COLO829 (cell line): ENCODE measurements around the gene SBSN.

Experiments
- DNase-seq: peaks from one replicate; pipeline ENCODE4 v3.0.0; 2012; ENCODE audit warnings: low spot score

The SBSN gene

GRCh38 chr19:35555301-35556005 is 27.3 kb upstream of the SBSN start:
- no peak for DNase-seq

GRCh38 chr19:35554076-35554475 is 26.0 kb upstream of the SBSN start:
- DNase-seq, result no peak

DNA sequence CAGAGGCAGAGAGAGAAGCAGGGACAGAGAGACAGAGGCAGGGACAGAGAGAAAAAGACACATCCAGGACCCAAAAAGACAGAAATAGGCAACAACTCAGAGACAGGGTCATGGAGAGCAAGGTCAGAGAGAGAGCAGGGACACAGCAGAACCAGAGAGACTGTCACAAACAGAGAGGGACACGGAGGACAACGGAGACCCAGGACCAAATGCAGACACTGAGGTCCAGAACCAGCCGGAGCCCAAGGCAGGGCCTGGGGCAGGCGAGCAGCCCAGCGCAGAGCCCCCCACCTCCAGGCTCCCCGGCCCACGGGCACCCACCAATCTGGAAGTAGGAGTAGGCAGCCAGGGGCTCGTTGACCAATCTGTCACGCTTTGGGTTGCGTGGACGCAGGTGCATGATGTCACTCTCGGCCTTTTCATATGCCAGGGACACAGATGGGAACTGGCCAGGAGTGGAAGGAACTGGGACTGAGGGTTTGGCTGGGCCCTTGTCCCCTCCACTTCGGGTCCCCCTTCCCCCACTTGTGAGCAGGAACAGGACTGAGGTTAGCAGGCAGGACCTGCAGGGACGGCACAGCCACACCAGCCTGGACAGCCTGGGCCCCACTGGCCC is 25.4 kb upstream of the SBSN start:
- DNase-seq, result no peak

GRCh38 chr19:35552534-35553384 is 24.6 kb upstream of the SBSN start:
- no peak for DNase-seq

- DNase-seq, result no peak
Observed at GRCh38 chr19:35551091-35551810, 23.1 kb upstream of the SBSN start.

GRCh38 chr19:35549879-35550523 is 21.9 kb upstream of the SBSN start:
- DNase-seq, result no peak

- DNase-seq, result peak; percentile 75
Observed at GRCh38 chr19:35549174-35549788, 21.2 kb upstream of the SBSN start.

GRCh38 chr19:35546532-35546931 is 18.4 kb upstream of the SBSN start:
- DNase-seq, result no peak

GRCh38 chr19:35545855-35546381 is 17.8 kb upstream of the SBSN start:
- DNase-seq, result no peak

- DNase-seq, result peak; percentile 95
Observed at GRCh38 chr19:35545001-35545854, 17.1 kb upstream of the SBSN start, which contains the start of gene TMEM147. TSS of gene TMEM147 (plus strand) at chr19:35545626. CDS start at chr19:35545740, 114 bp downstream.

DNA sequence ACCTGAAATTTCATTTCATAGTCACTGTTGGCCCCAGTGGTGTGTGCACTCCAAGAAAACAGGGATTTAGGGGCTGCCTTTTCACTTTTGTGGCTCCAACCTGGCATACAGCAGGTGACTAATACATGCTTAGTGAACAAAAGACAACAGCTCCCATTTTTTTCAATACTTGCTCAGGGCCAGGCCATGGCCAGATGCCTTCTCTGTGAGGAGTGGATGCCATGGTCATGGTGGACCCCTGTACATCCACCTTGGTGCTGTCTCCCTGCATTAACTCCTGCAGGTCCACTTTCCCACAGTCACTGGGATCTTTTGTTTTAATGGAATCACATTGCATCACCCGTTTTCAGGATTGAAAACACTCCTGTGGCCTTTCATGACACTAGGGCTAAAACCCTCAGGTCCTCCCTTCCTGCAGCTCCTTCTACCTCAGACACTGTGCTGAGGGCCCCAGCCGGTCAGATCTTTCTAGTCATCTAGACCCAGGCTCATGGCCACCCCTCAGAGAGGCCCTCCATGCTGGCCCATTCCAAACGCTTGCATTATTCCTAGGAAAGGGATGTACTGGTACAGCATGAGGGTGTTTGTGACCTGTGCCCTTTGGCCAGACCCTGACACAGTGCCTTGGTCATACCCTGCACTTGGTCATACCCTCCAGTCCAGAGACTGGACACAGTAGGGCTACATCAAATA is 16.1 kb upstream of the SBSN start:
- no peak for DNase-seq

GRCh38 chr19:35543280-35544109 is 15.4 kb upstream of the SBSN start:
- DNase-seq, result no peak

DNA sequence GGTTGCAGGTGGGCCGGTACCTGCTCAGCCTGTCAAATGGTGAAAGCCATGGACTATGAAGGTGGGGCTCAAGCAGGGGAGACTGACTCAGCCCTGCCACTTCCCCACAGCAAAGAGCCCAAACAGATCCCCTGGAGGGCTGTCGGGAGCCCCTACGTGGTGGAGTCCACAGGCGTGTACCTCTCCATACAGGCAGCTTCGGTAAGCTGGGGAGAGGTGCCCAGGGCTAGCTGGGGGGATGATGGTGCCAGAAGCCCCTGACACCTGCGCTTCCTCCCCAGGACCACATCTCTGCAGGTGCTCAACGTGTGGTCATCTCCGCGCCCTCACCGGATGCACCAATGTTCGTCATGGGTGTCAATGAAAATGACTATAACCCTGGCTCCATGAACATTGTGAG is 14.1 kb upstream of the SBSN start:
- no peak for DNase-seq

- no peak for DNase-seq
Observed at GRCh38 chr19:35540356-35540927, 12.3 kb upstream of the SBSN start.

DNA sequence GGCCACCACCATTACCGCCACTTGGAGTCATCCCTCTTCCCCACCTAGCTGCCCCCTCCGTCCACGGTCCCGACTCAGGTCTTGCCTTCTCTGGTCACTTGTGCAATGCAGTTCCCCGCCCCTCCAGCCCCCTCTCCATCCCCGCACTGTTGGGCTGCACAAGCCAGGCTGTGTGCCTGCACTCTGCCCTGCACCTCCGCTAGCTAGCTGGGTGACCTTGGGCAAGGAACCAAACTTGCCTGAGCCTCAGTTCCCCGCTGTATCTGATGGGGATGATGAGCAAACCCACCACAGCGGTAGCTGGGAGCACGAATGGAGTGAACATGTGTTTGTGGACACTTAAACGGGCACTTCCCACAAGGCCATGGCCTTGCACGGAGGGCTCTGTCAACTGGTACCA is 11.7 kb upstream of the SBSN start:
- DNase-seq, result no peak

DNA sequence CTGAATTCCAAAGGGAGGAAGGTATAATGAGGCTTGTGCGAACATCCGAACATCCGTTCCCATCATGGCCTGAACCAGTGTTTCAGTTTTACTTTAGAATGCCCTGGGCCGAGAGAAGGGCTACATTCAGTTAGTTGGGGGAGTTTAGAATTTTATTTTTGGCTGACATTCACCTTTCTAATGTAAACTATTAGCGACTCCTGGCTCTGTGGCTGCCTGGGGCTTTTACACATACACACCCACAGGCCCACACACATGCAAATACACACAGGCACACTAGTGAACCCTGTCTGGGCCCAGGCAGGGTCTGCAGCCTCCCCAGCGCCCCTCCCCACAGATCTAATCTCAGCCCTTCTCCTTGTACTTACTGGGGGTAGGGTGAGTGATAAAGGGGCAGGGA is 11.2 kb upstream of the SBSN start:
- DNase-seq, result no peak

DNA sequence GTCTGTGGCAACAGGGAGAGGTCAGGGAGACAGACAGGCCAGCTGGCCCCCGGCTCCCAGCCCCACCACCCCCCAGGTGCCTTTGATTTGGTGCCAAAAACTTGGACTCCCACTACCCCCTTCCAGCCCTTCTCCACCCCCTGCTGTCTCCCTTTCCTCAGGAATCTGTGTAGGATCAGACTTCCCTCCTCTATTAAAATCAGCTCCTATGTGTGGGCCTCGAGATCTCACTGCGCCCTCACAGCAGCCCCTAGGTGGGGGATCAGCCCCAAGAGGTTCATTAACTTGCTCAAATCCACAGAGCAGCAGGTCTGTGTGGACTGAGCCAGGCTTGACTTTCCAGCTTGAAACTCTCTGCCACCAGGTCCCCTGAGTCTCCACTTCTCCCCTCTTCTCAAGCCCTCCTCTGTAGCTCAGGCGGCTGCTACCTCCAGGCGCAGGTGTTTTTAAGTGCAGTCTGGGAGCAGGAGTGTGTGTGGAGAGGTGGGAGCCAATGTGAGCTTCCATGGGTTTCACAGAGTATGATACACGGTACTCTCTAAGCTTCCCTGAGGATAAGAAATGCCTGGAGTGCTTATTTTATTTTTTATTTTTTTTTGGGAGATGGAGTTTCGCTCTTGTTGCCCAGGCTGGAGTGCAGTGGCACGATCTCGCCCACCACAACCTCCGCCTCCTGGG is 6.8 kb upstream of the SBSN start:
- DNase-seq, result no peak
